Stimulated activated CD4-positive, alpha-beta T cell treated with anti-CD3 and anti-CD28 coated beads, Interleukin-4, amount 100 ng/mL, for 1 hour (primary cell): ENCODE measurements around the gene BCKDK.
"Not testable (repeated sequence)": the region's sequence is repeated elsewhere in the genome, so short reads cannot be mapped to it uniquely, and the experiment has no call there.

ENCODE experiments used
- DNase-seq: peaks from one replicate; pipeline ENCODE4 v3.0.0-alpha.2; 2020

BCKDK gene

GRCh38 chr16:31100876-31101641, 7.1 kb upstream of the BCKDK start:
- DNase-seq = not testable (repeated sequence)

GRCh38 chr16:31105677-31106213, 2.4 kb upstream of the BCKDK start:
- DNase-seq = peak; percentile 83

GRCh38 chr16:31106509-31107464, 1.4 kb upstream of the BCKDK start:
- DNase-seq = no peak

GRCh38 chr16:31107465-31107867, 720 bp upstream of the BCKDK start:
- DNase-seq = no peak

GRCh38 chr16:31108794-31109558, 790 bp downstream of the BCKDK start:
- no peak for DNase-seq

GRCh38 chr16:31109622-31110021, 1.4 kb downstream of the BCKDK start:
- no peak for DNase-seq

GRCh38 chr16:31110106-31111034, 2.2 kb downstream of the BCKDK start:
- DNase-seq = no peak

- no peak for DNase-seq
Observed at GRCh38 chr16:31111881-31112466, 3.8 kb downstream of the BCKDK start.

- no peak for DNase-seq
Observed at GRCh38 chr16:31112711-31113110, 4.5 kb downstream of the BCKDK start.

GRCh38 chr16:31113121-31114120, 5.2 kb downstream of the BCKDK start:
- DNase-seq = no peak

GRCh38 chr16:31114468-31114867, 6.3 kb downstream of the BCKDK start:
- DNase-seq = no peak

GRCh38 chr16:31117384-31118222, 9.4 kb downstream of the BCKDK start, which contains the start of gene KAT8:
Gene KAT8, plus strand, starts transcription at chr16:31117664. Its CDS starts 18 bp downstream, at chr16:31117682.
- peak; percentile 96 for DNase-seq

- DNase-seq = no peak
Observed at GRCh38 chr16:31118223-31119155, 10.3 kb downstream of the BCKDK start.

GRCh38 chr16:31120129-31120528, 11.9 kb downstream of the BCKDK start:
- DNase-seq = no peak

GRCh38 chr16:31125844-31126243, 17.7 kb downstream of the BCKDK start:
- no peak for DNase-seq

- no peak for DNase-seq
Observed at GRCh38 chr16:31127182-31127581, 19.0 kb downstream of the BCKDK start.

GRCh38 chr16:31128711-31129567, 20.8 kb downstream of the BCKDK start:
- no peak for DNase-seq
